Parathyroid adenoma (tissue), 2 donors: ENCODE measurements around the gene MREG.

Experiments
- H2AFZ ChIP-seq: fragments of 300-600 bp; sonication (generic); one replicate; pipeline ENCODE4 v1.7.0; 2017; ENCODE audit warnings: antibody characterized with exemption, mild to moderate bottlenecking
- H3K27ac ChIP-seq: fragments of 300-600 bp; sonication (generic); one replicate; pipeline ENCODE4 v1.7.0; 2017
- H3K27me3 ChIP-seq: fragments of 300-600 bp; sonication (generic); one replicate; pipeline ENCODE4 v1.7.0; 2017; ENCODE audit warnings: low read length; ENCODE audit not compliant: control insufficient read depth, insufficient read depth
- H3K36me3 ChIP-seq: fragments of 300-600 bp; sonication (generic); one replicate; pipeline ENCODE4 v1.7.0; 2017; ENCODE audit warnings: low read length; ENCODE audit not compliant: control insufficient read depth, insufficient read depth
- H3K4me1 ChIP-seq: fragments of 300-600 bp; sonication (generic); one replicate; pipeline ENCODE4 v1.7.0; 2017; ENCODE audit warnings: control low read depth
- H3K4me2 ChIP-seq: fragments of 300-600 bp; sonication (generic); one replicate; pipeline ENCODE4 v1.7.0; 2017; ENCODE audit warnings: low read length
- H3K4me3 ChIP-seq: fragments of 300-600 bp; sonication (generic); one replicate; pipeline ENCODE4 v1.7.0; 2017; ENCODE audit warnings: low read depth, low read length
- H3K79me2 ChIP-seq: fragments of 300-600 bp; sonication (generic); one replicate; pipeline ENCODE4 v1.7.0; 2017; ENCODE audit warnings: control low read depth
- H3K9ac ChIP-seq: fragments of 300-600 bp; sonication (generic); one replicate; pipeline ENCODE4 v1.7.0; 2017; ENCODE audit warnings: mild to moderate bottlenecking
- H3K9me3 ChIP-seq: fragments of 300-600 bp; sonication (generic); one replicate; pipeline ENCODE4 v1.7.0; 2017; ENCODE audit warnings: low read length; ENCODE audit not compliant: control insufficient read depth
- CTCF ChIP-seq: fragments of 300-600 bp; sonication (generic); IDR thresholded peaks from one replicate; pipeline ENCODE4 v1.7.0; 2017; ENCODE audit warnings: antibody characterized with exemption, mild to moderate bottlenecking
- donor health status: primary hyperparathyroidism.

The MREG gene

GRCh38 chr2:216044883-216045486 lies 31.6 kb upstream of the MREG start:
- Histone ChIP-seq H3K27me3 (no peaks in the 10 kb centered on the region), H3K79me2 (no peaks in the 10 kb centered on the region), H2AFZ (no peak overlapping the region), H3K4me1 (no peaks in the 10 kb centered on the region), H3K27ac (no peak overlapping the region), H3K9me3 (no peaks in the 10 kb centered on the region), H3K36me3 (no peaks in the 10 kb centered on the region), H3K9ac (no peak overlapping the region), H3K4me3 (no peak overlapping the region), H3K4me2 (no peak overlapping the region)
- TF ChIP-seq CTCF: no peak

GRCh38 chr2:216043949-216044348 lies 30.6 kb upstream of the MREG start:
- no peak overlapping the region for H3K27ac ChIP-seq
- no peaks in the 10 kb centered on the region for H3K9me3 ChIP-seq
- H3K4me1 ChIP-seq: no peaks in the 10 kb centered on the region
- H3K79me2 ChIP-seq: no peaks in the 10 kb centered on the region
- no peak overlapping the region for H3K4me2 ChIP-seq
- H2AFZ ChIP-seq: no peak overlapping the region
- no peak for TF ChIP-seq CTCF
- H3K4me3 ChIP-seq: no peak overlapping the region
- H3K27me3 ChIP-seq: no peaks in the 10 kb centered on the region
- no peaks in the 10 kb centered on the region for H3K36me3 ChIP-seq
- no peak overlapping the region for H3K9ac ChIP-seq

GRCh38 chr2:216041438-216041837 lies 28.1 kb upstream of the MREG start:
- Histone ChIP-seq H3K36me3 (no peaks in the 10 kb centered on the region), H3K4me2 (no peak overlapping the region)

GRCh38 chr2:216039918-216040317 lies 26.6 kb upstream of the MREG start:
- no peaks in the 10 kb centered on the region for H3K4me1 ChIP-seq
- TF ChIP-seq CTCF: no peak
- H3K27ac ChIP-seq: no peak overlapping the region
- no peak overlapping the region for H3K9ac ChIP-seq
- no peak overlapping the region for H3K4me2 ChIP-seq
- no peaks in the 10 kb centered on the region for H3K9me3 ChIP-seq
- no peak overlapping the region for H2AFZ ChIP-seq
- H3K36me3 ChIP-seq: no peaks in the 10 kb centered on the region
- H3K27me3 ChIP-seq: no peaks in the 10 kb centered on the region
- H3K79me2 ChIP-seq: no peaks in the 10 kb centered on the region
- H3K4me3 ChIP-seq: no peak overlapping the region

More at GRCh38 chr2:216041438-216041837, 28.1 kb upstream of the MREG start:
- Histone ChIP-seq H3K79me2 (no peaks in the 10 kb centered on the region), H3K9ac (no peak overlapping the region), H3K4me3 (no peak overlapping the region), H3K9me3 (no peaks in the 10 kb centered on the region), H3K27me3 (no peaks in the 10 kb centered on the region), H3K27ac (no peak overlapping the region), H3K4me1 (no peaks in the 10 kb centered on the region), H2AFZ (no peak overlapping the region)
- no peak for TF ChIP-seq CTCF

- Histone ChIP-seq H2AFZ (no peak overlapping the region), H3K4me2 (no peak overlapping the region), H3K9ac (no peak overlapping the region), H3K4me1 (peaks cover 3% of the 10 kb centered on the region), H3K36me3 (no peaks in the 10 kb centered on the region), H3K9me3 (no peaks in the 10 kb centered on the region), H3K27me3 (no peaks in the 10 kb centered on the region), H3K79me2 (no peaks in the 10 kb centered on the region), H3K27ac (no peak overlapping the region), H3K4me3 (no peak overlapping the region)
- TF ChIP-seq CTCF: peak; percentile 93
Measured at GRCh38 chr2:216034065-216034464, 20.7 kb upstream of the MREG start.
